ENCODE data around the gene VSIG10L2.

- TF ChIP-seq CTCF (IDR thresholded peaks at IDR 0.05) (no peak), BHLHE40 (IDR thresholded peaks at IDR 0.05; ENCODE audit: low read depth, low read length) (no peak), POLR2AphosphoS2 (conservative IDR thresholded peaks at IDR 0.05; ENCODE audit: low read length) (no peak), USF2 (IDR thresholded peaks at IDR 0.05) (no peak), POLR2A (IDR thresholded peaks at IDR 0.05; ENCODE audit: low read length) (no peak), KDM1A (IDR thresholded peaks at IDR 0.05; ENCODE audit: low read depth) (no peak), RCOR1 (IDR thresholded peaks at IDR 0.05; ENCODE audit: low read depth, low read length) (no peak), JUNB (IDR thresholded peaks at IDR 0.05) (no peak), MAX (IDR thresholded peaks at IDR 0.05) (no peak), MYC (IDR thresholded peaks at IDR 0.05; ENCODE audit: borderline replicate concordance, low read length) (no peak), ELK1 (IDR thresholded peaks at IDR 0.05; ENCODE audit: low read depth, low read length) (no peak)
Measured at GRCh38 chr11:125978181-125978716, 32.4 kb downstream of the VSIG10L2 start.
